Measurements from ENCODE around the gene WASHC2C.
"Not testable (repeated sequence)": the region's sequence is repeated elsewhere in the genome, so short reads cannot be mapped to it uniquely, and the experiment has no call there.

The WASHC2C gene

DNA sequence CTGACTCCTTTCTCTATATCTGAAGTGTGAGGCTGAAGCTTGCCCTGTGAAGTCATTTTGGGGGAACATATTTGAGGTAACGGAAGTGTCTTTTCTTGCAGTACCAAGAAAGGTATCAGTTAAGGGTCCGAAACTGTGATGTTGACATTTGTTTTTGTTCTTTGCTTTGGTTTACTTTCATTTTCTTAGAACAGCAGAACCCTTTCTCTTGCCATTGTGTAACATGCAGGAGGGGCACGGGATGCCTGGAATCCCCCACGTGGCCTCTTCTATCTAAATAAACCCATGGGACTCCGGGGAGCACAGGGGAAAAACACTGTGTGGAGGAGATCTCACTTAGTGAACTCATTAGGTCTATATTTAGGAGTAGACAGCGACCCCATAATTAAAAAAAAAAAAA, 34.6 kb downstream of the WASHC2C start:
- not testable (repeated sequence) for DNase-seq (ENCODE audit: low read depth in 3 of 3)

DNA sequence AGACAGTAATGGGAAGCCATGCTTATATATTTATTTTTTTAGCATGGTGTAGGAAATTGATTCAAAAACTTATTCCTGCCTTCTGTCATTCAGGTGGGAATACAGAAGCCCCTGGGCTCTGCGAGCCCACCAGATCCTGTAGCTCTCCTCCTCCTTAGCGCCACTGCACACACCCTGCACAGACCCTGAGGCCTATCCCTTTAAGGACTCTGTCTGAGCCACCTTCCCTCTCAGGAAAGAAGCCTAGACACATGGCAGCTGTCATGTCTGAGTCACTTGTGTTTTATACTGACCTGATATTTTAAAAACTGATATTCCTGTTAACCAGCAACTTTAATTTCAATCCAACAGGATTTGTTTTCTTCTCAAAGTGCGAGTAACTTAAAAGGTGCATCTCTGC, 36.0 kb downstream of the WASHC2C start:
- not testable (repeated sequence) for DNase-seq (ENCODE audit: low read depth in 3 of 3)

DNA sequence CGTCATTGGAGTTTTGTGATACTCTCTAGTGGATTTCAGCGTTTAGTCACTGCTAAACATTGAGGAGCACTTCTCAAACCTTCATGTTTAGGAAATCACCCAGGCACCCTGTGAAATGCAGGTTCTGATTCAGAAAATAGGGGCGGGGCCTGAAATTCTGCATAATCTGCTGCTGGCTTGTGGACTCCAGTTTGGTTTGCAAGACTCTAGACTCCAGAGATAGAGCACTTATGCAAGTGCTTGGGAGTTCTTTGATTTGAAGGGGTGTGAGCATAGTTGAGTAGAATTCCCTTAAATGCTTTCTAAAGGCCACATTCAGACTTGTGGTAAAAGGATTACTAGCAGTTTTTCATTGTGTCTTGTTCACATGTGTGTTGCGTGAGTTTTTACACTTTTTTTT, 41.3 kb downstream of the WASHC2C start:
- not testable (repeated sequence) for DNase-seq (ENCODE audit: low read depth in 3 of 3)

DNA sequence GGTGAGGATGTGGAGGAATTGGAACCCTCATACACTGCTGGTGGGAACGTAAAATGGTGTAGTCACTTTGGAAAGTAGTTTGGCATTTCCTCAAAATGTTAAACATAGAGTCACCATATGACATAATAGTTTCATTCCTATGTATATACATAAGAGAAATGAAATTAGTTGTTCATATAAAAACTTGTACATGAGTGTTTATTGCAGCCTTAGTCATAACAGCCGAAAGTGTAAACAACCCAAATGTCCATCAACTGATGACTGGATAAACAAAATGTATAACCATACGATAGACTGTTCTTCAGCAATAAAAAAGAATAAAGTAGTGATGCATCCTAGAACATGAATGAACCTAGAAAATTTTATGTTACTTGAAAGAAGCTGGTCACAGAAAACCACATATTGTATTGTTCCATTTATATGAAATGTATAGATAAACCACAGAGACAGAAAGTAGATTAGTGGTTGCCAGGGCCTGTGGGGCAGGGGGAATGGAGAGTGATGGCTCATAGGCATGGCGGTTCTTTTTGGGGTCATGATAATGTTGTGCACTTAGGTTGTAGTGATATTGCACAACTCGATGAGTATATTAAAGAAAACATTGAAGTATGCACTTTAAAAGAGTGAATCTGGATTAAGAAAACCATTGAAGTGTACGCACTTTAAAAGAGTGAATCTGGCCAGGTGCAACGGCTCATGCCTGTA, 44.8 kb downstream of the WASHC2C start:
- not testable (repeated sequence) for DNase-seq (ENCODE audit: low read depth in 3 of 3)

DNA sequence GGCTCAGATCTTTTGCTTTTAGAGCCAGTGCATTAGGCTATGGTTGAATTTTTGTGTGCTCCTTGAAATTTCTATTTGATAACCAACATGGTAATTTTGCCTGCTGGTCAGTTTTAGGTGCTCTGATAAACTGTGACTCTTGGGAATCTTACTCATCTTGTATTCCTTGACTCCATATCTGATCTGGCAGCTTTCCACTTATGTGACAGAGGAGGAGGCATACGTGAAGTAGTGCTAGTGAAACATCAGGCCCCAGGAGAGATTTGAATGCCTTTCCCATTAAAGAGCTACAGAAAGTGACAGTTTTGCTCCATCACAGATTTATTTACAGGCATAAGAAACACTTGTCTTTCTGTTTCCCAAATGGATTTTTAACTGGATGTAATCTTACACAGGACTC, 59.2 kb downstream of the WASHC2C start:
- not testable (repeated sequence) for DNase-seq (ENCODE audit: low read depth in 3 of 3)

DNA sequence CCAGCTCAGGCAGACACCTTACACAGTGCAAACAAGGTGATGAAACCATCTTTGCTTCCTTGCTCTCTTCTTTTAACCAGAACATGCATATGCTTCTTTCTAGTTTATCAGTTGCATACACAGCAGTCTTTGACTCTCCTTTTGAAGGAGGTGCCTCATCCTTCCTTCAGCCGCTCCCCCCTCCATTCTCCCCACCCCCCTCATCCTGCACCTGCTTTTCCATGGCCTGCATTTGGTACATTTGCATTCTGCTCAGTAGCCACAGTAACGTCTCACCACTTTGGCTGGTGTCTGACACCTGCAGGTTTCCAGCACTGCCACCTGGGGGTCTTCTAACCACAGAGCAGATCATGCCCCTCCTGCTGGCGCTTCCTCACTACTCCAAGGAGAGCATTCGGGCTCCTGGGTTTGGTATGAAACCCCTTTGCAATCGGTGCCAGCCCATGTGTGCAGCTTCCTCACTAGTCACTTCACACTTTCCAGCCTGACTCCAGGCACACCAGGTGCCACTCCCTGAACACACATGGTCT, 60.2 kb downstream of the WASHC2C start:
- not testable (repeated sequence) for DNase-seq (ENCODE audit: low read depth in 3 of 3)

DNA sequence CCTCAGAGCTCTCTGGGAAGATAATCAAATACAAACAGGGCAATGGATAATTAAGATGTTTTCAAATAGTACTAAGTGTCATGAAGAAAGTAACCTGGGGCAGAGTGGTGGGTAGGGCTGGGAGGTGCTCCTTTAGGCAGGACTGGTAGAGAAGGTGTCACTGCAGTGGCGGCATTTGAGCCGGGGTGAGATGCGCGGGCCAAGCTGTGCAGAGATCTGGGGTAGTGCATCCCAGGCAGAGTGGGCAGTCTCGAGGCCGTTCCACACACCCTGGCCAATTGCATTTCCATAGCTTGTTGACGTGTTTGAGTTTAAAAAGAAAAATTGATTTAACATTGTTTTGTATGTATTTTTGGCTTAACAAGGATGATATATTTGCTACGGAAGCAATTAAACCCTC, 62.9 kb downstream of the WASHC2C start:
- DNase-seq (ENCODE audit: low read depth in 3 of 3): not testable (repeated sequence)

DNA sequence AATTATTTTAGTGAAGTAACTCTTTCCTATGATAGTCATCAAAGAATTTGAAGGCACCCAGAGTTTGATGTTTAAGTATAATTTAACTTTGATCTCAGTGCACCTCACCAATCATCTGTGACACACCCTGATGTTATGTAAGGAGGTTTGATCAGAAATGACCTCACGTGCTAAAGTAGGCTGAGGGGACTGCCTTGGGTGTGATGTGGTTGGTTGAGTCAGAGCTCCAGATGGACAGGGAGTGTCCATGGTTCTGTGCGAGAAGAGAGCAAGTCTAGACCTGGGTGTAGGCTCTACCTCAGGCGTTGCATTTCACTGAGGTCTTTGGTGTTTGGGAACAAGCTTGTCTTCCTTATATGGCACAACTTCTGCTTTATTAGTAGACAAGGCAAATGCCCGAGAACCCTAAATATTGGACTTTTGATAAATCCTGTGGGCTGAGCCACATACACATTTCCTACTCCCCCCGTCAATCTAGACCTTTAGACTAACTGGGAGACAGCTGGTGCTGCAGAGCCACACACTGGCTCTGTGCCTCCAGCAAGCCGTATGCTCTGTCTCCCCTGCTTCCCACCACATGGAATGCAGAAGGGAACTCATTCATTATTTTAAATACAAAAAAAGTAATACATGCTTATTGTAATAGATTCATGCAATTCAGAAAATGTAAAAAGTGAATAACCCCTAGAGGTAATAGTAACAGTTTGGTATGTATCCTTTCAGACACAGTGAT, 63.8 kb downstream of the WASHC2C start:
- DNase-seq (ENCODE audit: low read depth in 3 of 3): not testable (repeated sequence)

DNA sequence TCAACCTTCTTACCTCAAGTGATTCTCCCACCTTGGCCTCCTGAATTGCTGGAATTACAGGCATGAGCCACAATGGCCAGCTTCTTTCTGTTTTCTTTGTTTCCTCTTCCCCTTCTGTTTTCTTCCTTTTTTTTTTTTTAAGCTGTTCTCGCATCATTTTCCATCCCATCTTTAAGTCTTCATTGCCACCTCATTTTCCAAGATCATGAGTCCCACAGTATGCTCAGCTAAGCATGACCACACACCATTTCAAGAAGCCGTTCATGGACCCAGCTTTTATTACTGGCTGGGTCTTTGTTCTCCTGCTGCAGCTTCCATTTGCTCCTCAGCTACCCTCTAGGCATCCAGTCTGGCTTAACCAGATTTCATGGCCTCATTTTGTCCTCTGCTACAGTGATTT, 67.7 kb downstream of the WASHC2C start:
- not testable (repeated sequence) for DNase-seq (ENCODE audit: low read depth in 3 of 3)

DNA sequence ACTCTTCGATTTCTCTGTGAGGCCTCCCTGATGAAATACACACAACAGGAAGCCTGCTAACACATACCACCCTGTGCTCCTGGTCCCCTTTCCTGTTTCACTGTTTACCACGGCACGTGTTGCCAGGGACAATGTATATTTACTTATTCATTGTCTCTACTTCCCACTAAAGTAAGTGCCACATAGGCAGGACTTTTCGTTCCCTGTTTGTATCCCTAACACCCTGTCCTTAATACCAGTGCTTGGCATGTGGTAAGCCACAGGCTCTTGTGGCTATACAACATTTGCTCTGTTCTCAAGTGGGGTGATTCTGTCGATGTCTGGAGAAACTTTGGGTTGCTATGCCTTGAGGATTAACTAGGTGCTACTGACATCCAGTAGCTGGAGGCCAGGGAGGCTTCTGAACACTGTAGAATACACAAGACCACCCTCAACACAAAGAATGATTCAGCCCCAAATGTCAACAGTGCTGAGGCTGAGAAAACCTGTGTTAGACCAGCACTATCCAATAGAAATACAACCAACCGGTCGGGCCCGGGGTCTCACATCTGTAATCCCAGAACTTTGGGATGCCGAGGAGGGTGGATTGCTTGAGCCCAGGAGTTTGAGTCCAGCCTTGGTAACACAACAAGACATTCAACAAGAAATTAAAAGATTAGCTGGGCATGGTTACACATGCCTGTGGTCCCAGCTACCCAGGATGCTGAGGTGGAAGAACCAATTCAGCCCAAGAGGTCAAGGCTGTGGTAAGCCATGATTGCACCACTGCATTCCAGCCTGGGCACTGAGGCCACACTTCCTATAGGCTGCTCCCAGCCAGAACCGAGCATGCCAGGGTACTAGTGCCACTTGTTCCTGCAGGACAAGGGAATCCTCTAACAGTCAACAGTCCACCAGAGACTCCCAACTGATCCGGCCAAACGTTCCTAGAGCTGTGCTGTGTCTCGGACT, 76.3 kb downstream of the WASHC2C start:
- not testable (repeated sequence) for DNase-seq (ENCODE audit: low read depth in 3 of 3)

DNA sequence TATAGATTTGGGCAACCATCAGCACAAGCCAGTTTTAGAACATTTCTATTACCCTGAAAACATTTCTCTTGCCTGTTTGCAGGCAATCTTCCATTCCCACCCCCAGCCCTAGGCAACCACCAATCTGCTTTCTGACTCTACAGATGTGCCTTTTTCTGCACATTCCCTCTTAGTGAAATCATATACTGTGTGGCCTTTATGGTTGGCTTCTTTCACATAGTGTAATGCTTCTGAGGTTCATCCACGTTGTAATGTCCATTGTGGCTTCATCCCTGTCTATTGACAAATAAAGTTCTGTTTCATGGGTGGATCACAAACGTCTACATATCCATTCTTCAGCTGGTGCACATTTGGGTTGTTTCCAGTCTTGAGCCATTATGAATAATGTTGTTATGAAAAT, 77.9 kb downstream of the WASHC2C start:
- not testable (repeated sequence) for DNase-seq (ENCODE audit: low read depth in 3 of 3)

DNA sequence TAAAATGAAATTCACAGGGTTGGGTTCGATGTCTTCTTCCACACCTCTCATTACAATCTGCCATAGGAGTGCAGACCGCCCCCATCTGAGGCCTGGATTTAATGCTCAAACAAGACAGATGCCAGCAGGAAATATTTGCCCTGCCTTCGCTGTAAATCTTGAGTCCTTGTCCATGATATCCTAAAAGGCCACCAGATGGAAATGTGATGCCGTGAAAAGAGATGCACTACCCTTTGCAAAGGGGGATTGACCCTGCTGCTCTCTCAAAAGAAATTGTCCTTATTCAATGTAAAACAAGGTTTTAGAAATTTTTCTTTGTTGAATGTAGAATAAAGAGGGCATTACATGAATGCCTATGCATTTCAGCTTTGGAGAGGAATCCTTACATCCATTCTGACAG, 82.8 kb downstream of the WASHC2C start:
- no peak for DNase-seq (ENCODE audit: low read depth in 3 of 3)

DNA sequence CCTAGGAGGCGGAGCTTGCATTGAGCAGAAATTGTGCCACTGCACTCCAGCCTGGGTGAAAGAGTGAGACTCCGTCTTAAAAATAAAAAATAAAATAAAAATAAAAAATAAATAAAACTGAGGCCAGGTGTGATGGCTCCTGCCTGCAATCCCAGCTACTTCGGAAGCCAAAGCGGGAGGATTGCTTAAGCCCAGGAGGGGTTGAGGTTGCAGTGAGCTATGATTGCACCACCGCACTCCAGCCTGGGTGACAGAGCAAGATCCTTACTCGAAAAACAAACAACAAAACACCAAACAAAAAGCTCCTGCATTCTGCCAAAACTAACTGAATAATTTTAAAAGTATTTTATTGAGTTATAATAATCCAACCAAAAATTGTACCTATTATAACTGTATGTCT, 84.0 kb downstream of the WASHC2C start:
- no peak for DNase-seq (ENCODE audit: low read depth in 3 of 3)

DNA sequence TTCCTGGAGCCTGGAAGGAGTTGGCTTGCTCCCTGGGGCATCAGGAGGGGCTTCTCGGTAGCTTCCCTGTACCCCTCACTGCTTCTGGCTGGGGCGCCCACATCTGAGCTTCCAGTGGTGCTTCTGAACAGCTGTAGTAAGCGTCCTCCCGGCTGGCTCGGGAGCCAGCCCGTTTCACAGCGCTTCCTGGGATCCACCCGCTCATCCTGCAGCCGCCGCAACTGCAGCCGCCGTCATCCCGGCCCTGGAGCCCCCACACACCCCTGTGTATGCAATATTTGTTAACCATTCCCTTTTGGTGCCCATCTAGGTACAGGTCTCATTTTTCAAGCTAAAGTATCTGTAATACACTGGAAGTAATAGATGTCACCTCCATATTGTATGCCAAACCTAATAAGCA, 85.9 kb downstream of the WASHC2C start:
- not testable (repeated sequence) for DNase-seq (ENCODE audit: low read depth in 3 of 3)

DNA sequence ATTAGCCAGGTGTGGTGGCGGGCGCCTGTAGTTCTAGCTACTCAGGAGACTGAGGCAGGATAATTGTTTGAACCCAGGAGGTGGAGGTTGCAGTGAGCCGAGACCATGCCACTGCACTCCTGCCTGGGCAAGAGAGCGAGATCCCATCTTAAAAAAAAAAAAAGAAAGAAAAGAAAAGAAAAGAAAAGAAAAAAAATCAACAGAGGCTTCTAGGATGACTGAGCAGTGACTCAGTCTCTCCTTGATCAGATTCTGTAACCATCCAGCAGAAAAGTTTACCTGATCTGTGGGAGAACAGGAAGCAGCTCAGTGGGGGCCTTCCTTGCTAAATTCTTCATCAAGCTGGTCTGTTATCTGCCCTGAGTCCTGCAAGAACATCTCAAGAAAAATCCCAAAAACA, 87.1 kb downstream of the WASHC2C start:
- DNase-seq (ENCODE audit: low read depth in 3 of 3): not testable (repeated sequence)

DNA sequence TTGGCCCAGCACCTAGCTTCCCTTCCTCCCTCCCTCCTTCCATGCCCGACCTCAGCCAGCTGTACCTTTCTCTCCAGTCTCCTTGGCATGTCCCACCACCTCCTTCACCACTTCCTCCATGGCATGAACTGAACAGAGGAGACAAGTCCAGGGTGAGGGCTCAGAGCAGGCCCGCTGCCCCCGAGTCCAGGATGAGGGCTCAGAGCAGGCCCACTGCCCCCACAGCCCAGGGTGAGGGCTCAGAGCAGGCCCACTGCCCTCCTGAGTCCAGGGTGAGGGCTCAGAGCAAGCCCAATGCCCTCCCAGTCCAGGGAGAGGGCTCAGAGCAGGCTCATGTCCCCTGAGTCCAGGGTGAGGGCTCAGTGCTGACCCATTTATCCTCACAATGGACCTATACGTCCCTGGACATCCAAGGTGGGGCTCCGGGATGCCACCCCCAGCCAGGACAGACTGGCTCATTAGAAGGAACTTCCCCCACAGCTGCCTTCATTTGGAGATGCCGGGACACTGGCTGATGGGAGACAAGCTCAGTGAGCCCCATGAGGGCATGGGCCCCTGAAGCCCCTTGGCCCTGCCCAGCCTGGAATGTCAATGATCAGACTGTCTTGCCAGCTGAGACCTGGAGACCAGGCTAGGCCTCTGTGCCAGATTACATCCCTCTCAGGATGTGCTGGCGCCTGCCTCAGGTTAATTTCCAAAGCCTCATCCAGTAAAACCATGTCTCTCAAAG, 90.2 kb downstream of the WASHC2C start:
- DNase-seq (ENCODE audit: low read depth in 3 of 3): no peak

DNA sequence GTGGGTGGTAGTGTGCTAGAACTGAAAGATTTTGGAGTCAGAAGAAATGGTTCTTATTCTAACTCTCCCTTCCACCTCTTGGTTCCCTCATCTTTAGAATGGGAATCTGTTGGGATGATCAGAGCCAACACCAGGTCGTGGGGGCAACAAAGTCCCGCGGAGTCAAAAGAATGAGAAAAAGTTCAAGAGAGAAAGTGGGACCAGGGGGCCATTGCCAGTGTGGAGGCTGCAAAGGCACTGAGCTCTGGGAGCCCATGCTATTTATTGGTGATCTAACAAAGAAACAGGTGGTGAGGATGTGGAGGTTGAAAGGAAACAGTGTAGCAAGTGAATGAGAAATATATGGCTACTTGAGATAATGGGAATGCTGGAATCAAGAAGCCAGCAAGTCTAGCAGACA, 90.8 kb downstream of the WASHC2C start:
- DNase-seq (ENCODE audit: low read depth in 3 of 3): no peak

DNA sequence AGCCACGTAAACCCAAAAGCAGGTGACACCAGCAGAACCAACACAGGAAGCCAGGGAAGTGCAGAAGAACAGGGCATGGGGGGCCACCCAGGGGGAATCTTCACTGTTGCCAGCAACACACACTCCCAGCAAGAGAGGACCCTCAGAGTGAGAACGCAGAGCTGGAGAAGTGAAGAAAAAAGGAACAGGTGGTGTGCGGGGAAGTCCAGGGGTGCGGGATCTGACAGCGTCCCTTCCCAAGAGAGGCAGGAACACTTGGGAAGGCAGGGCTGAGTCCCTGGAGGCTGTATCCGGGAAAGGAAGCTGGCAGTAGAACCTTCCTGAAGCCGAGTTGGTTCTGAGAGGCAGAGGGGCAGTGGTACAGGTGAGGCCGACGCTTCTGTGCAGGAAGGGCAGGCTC, 92.5 kb downstream of the WASHC2C start:
- DNase-seq (ENCODE audit: low read depth in 3 of 3): no peak

DNA sequence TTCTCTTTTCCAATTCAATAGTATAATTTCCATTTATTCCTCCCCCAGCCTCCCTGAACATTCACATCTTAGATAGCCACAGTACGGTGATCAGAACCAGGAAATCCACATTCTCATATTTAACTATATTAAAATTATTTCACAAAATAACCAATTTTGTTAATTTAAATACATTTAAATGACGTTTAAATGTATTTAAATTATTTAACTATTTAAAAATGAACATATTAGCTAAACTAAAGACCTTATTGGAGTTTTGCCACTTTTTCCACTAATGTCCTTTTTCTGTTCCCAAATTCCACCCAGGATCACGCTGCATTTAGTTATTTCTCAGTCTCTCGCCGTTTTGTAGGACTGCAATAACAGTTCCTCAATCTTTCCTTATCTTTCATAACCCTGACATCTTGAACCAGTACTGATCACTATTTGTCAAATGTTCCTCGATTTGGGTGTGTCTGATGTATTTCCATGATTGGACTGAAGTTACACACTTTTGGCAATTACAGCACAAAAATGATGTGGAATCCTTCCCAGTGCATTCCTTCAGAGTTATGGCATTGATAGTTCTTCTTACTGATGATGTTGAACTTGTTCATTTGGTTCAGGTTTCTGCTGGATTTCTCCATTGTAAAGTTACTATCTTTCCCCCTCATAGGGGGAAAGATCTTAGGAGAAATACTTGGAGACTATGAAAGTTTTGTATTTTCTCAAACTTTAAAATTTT, 93.2 kb downstream of the WASHC2C start:
- not testable (repeated sequence) for DNase-seq (ENCODE audit: low read depth in 3 of 3)

DNA sequence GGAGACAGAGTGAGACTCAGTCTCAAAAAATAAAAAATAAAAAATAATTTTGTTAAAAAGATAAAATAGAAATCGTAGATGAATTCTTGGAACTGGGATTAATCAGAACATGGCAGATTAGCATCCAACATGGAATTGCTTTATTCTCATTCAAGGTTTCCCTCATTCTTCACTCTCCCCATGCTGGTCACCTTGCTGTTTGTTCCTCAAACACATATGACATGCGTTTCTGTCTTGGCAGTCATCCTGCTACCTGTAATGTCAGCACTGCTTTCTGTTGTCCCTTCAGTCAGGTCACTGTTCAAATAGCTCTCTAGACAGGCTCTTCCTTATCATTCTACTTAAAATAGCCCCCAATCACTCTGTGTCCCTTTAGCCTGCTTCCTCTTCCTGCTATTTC, 95.9 kb downstream of the WASHC2C start:
- not testable (repeated sequence) for DNase-seq (ENCODE audit: low read depth in 3 of 3)
